B cell (primary cell): ENCODE results near the gene MTCL3.

Experiments used
- ATAC-seq: fragments of 200-7000 bp; cut with Tn5 transposase; one replicate; pipeline ENCODE4 v1.10.0; 2021; ENCODE audit warnings: low read depth, mild to moderate bottlenecking, moderate number of reproducible peaks, moderate library complexity
- CTCF ChIA-PET: fragments of 350-600 bp; sonication (Branson Sonifier 250); formaldehyde crosslinking; loops from one replicate; lab custom pipeline; 2021; ENCODE audit warnings: antibody characterized with exemption, inconsistent platforms; lab: Charles Lee
- POLR2A ChIA-PET: fragments of 350-600 bp; sonication (Branson Sonifier 250); formaldehyde crosslinking; loops from one replicate; lab custom pipeline; 2021; ENCODE audit warnings: antibody characterized with exemption; lab: Charles Lee
- DNase-seq: peaks from one replicate; pipeline ENCODE4 v3.0.0; 2013
- H2AFZ ChIP-seq: 2 replicates; pipeline ENCODE4 v1.6.1; 2012; ENCODE audit warnings: mild to moderate bottlenecking, low read depth, low read length; ENCODE audit not compliant: insufficient read depth, poor library complexity, severe bottlenecking
- H3K27ac ChIP-seq, 2 donors: 1 replicate in 1 of 2; 2 replicates in 1 of 2; pipeline ENCODE4 v1.5.1; 2012 to 2013; ENCODE audit warnings: low read length in 2 of 2, mild to moderate bottlenecking in 2 of 2, moderate library complexity in 1 of 2
- H3K27me3 ChIP-seq, 4 experiments: fragments of 200-600 bp in 1 of 4; sonication (generic) in 1 of 4; replicated peaks in 1 of 4; 1 replicate in 2 of 4; 2 replicates in 2 of 4; pipeline versions ENCODE4 v1.6.1 to v1.7.0; 2013 to 2016; ENCODE audit warnings: low read length in 3 of 4, mild to moderate bottlenecking in 2 of 4, mixed read lengths in 1 of 4, moderate library complexity in 1 of 4; ENCODE audit not compliant: insufficient read depth in 4 of 4, control insufficient read depth in 3 of 4; ENCODE audit errors: control extremely low read depth in 1 of 4
- H3K36me3 ChIP-seq, 2 experiments: replicated peaks in 1 of 2; 1 replicate in 1 of 2; 2 replicates in 1 of 2; pipeline versions ENCODE4 v1.6.1 to v1.7.1; 2013; ENCODE audit warnings: low read length in 1 of 2; ENCODE audit not compliant: insufficient read depth in 2 of 2, control insufficient read depth in 1 of 2; ENCODE audit errors: control extremely low read depth in 1 of 2, extremely low read depth in 1 of 2
- H3K4me1 ChIP-seq, 2 donors: fragments of 200-600 bp in 1 of 2; sonication (generic) in 1 of 2; 1 replicate in 1 of 2; 2 replicates in 1 of 2; pipeline versions ENCODE4 v1.5.1 to v1.6.1; 2013 to 2017; ENCODE audit warnings: low read length in 2 of 2; ENCODE audit not compliant: control insufficient read depth in 2 of 2, insufficient read depth in 2 of 2
- H3K4me2 ChIP-seq: replicated peaks from 2 replicates; pipeline ENCODE3; 2012; ENCODE audit warnings: mild to moderate bottlenecking, low read depth, low read length; ENCODE audit not compliant: poor library complexity, severe bottlenecking
- H3K4me3 ChIP-seq, 5 experiments: fragments of 200-600 bp in 1 of 5; sonication (generic) in 1 of 5; 1 replicate in 3 of 5; 2 replicates in 2 of 5; pipeline versions ENCODE4 v1.5.1 to v1.7.0; 2011 to 2016; ENCODE audit warnings: low read length in 4 of 5, mild to moderate bottlenecking in 4 of 5, low read depth in 2 of 5, control low read depth in 1 of 5, moderate library complexity in 1 of 5; ENCODE audit not compliant: insufficient read depth in 1 of 5; ENCODE audit errors: control extremely low read depth in 1 of 5, extremely low read depth in 1 of 5
- H3K79me2 ChIP-seq: fragments of 200-600 bp; sonication (generic); one replicate; pipeline ENCODE4 v1.6.0; 2016; ENCODE audit warnings: low read length; ENCODE audit not compliant: control insufficient read depth, insufficient read depth
- H3K9ac ChIP-seq: fragments of 200-600 bp; sonication (generic); 2 replicates; pipeline ENCODE4 v1.6.1; 2017; ENCODE audit warnings: mild to moderate bottlenecking, low read length, moderate library complexity
- H3K9me3 ChIP-seq, 3 donors: one replicate each; pipeline versions ENCODE4 v1.6.1 to v1.7.1; 2013; ENCODE audit warnings: low read length in 2 of 3; ENCODE audit not compliant: control insufficient read depth in 2 of 3, insufficient read depth in 1 of 3; ENCODE audit errors: control extremely low read depth in 1 of 3
- H4K20me1 ChIP-seq: 2 replicates; pipeline ENCODE4 v1.6.0; 2012; ENCODE audit warnings: mild to moderate bottlenecking, low read length; ENCODE audit not compliant: insufficient read depth, control insufficient read depth, poor library complexity, severe bottlenecking
- H3K27ac Mint-ChIP-seq: one replicate; pipeline ENCODE4 v1.8.0; 2021; ENCODE audit warnings: mixed read lengths
- H3K27me3 Mint-ChIP-seq: one replicate; pipeline ENCODE4 v1.8.0; 2021; ENCODE audit warnings: mixed read lengths
- H3K4me1 Mint-ChIP-seq: one replicate; pipeline ENCODE4 v1.8.0; 2021; ENCODE audit warnings: mixed read lengths
- H3K4me3 Mint-ChIP-seq: one replicate; pipeline ENCODE4 v1.8.0; 2021; ENCODE audit warnings: mixed read lengths
- H3K9me3 Mint-ChIP-seq: one replicate; pipeline ENCODE4 v1.8.0; 2022; ENCODE audit warnings: mixed read lengths; ENCODE audit not compliant: insufficient read depth
- CTCF ChIP-seq: fragments of 200-600 bp; IDR thresholded peaks from one replicate; pipeline ENCODE4 v1.8.0; 2022; ENCODE audit warnings: antibody characterized with exemption, mild to moderate bottlenecking
- EZH2 ChIP-seq: IDR thresholded peaks from 2 replicates; pipeline ENCODE4 v1.6.1; 2012; ENCODE audit warnings: borderline replicate concordance, low read depth, mild to moderate bottlenecking, moderate library complexity, low read length; ENCODE audit not compliant: insufficient read depth, poor library complexity, severe bottlenecking
- WGBS: methylation state at CpG from one replicate; pipeline ENCODE4 v1.1.5; 2013; ENCODE audit warnings: missing lambda C conversion rate; ENCODE audit not compliant: insufficient coverage; 5-methylcytosine and 5-hydroxymethylcytosine counted together
- intact Hi-C: fragments of 100-400 bp; cut with micrococcal nuclease; formaldehyde crosslinking; loops from one replicate; pipeline ENCODE4 v1.10.0; 2022

Gene MTCL3

GRCh38 chr6:127482325-127482724, 36.8 kb downstream of the MTCL3 start:
- DNase-seq (no peak), ATAC-seq (no peak)
- CTCF ChIA-PET: no interaction called here
- Histone ChIP-seq H3K9me3 (no peaks in the 10 kb centered on the region), H3K27me3 (no peaks in the 10 kb centered on the region), H3K9ac (no peak overlapping the region), H3K4me2 (no peak overlapping the region), H3K36me3 (no peaks in the 10 kb centered on the region), H3K4me1 (peaks cover 7 to 9% of the 10 kb centered on the region in 2 donors), H3K4me3 (no peak overlapping the region), H3K79me2 (no peaks in the 10 kb centered on the region), H4K20me1 (no peaks in the 10 kb centered on the region), H3K27ac (no peak overlapping the region), H2AFZ (no peak overlapping the region)
- H3K4me3 Mint-ChIP-seq: no peak overlapping the region
- POLR2A ChIA-PET: no interaction called here
- WGBS: no CpG with 5 or more reads among the region's 2 CpGs
- H3K27ac Mint-ChIP-seq: no peak overlapping the region
- no peaks in the 10 kb centered on the region for H3K9me3 Mint-ChIP-seq
- intact Hi-C loops: no loop called here
- H3K27me3 Mint-ChIP-seq: peaks cover 7% of the 10 kb centered on the region
- H3K4me1 Mint-ChIP-seq: peaks cover 13% of the 10 kb centered on the region
- TF ChIP-seq EZH2 (no peak), CTCF (no peak)

- H3K27me3 Mint-ChIP-seq: peaks cover 7% of the 10 kb centered on the region
Measured at GRCh38 chr6:127481628-127482027, 37.5 kb downstream of the MTCL3 start.

More at GRCh38 chr6:127481628-127482027, 37.5 kb downstream of the MTCL3 start:
- Mint-ChIP-seq H3K4me3 (no peak overlapping the region), H3K4me1 (peaks cover 13% of the 10 kb centered on the region), H3K9me3 (no peaks in the 10 kb centered on the region), H3K27ac (no peak overlapping the region)
- no peaks in the 10 kb centered on the region for H3K79me2 ChIP-seq
- H3K27me3 ChIP-seq: no peaks in the 10 kb centered on the region
- no peak overlapping the region for H2AFZ ChIP-seq
- no peak overlapping the region for H3K4me3 ChIP-seq
- no peaks in the 10 kb centered on the region for H4K20me1 ChIP-seq
- no peak overlapping the region for H3K27ac ChIP-seq
- no peak overlapping the region for H3K9ac ChIP-seq
- DNase-seq: no peak
- intact Hi-C loops: no loop called here
- CTCF ChIA-PET: no interaction called here
- no peak for ATAC-seq
- TF ChIP-seq CTCF (no peak), EZH2 (no peak)
- POLR2A ChIA-PET: no interaction called here
- no peaks in the 10 kb centered on the region for H3K9me3 ChIP-seq
- peaks cover 7 to 9% of the 10 kb centered on the region in 2 donors for H3K4me1 ChIP-seq
- WGBS: 100% methylated on average over 1 of the region's 4 CpGs
- no peaks in the 10 kb centered on the region for H3K36me3 ChIP-seq
- no peak overlapping the region for H3K4me2 ChIP-seq
